Aorta (tissue), 5 donors: Measurements from ENCODE around the gene CRYBB3. TPM values are rescaled to one million over a fixed set of nuclear protein-coding genes. Genes with fewer than 3 reads are reported as not detected.
"Not testable (repeated sequence)": the region's sequence is repeated elsewhere in the genome, so short reads cannot be mapped to it uniquely, and the experiment has no call there.

Source experiments
- ATAC-seq: fragments of 200-7000 bp; cut with Tn5 transposase; one replicate; pipeline ENCODE4 v1.9.1; 2022; ENCODE audit warnings: moderate library complexity; ENCODE audit not compliant: low FRiP score
- DNase-seq, 2 donors: peaks; one replicate each; pipeline ENCODE4 v3.0.0-alpha.2; 2020
- H3K27ac ChIP-seq, 2 donors: one replicate each; pipeline ENCODE4 v1.5.1; 2013; ENCODE audit warnings: low read length in 2 of 2, mild to moderate bottlenecking in 2 of 2, moderate library complexity in 2 of 2, control low read depth in 1 of 2, inconsistent platforms in 1 of 2, low read depth in 1 of 2
- H3K27me3 ChIP-seq, 2 donors: one replicate each; pipeline ENCODE4 v1.6.1; 2013; ENCODE audit warnings: control low read depth in 1 of 2, low read length in 1 of 2, mild to moderate bottlenecking in 1 of 2, moderate library complexity in 1 of 2; ENCODE audit not compliant: insufficient read depth in 2 of 2, control insufficient read depth in 1 of 2
- H3K36me3 ChIP-seq, 2 donors: one replicate each; pipeline ENCODE4 v1.6.1; 2013; ENCODE audit warnings: control low read depth in 1 of 2, low read length in 1 of 2, mild to moderate bottlenecking in 1 of 2; ENCODE audit not compliant: insufficient read depth in 2 of 2, control insufficient read depth in 1 of 2
- H3K4me1 ChIP-seq, 2 donors: one replicate each; pipeline ENCODE4 v1.6.1; 2013; ENCODE audit warnings: low read length in 2 of 2, control low read depth in 1 of 2, mild to moderate bottlenecking in 1 of 2, moderate library complexity in 1 of 2; ENCODE audit not compliant: insufficient read depth in 2 of 2, control insufficient read depth in 1 of 2
- H3K4me3 ChIP-seq, 2 donors: one replicate each; pipeline ENCODE4 v1.5.1; 2013; ENCODE audit warnings: low read length in 2 of 2, control low read depth in 1 of 2, mild to moderate bottlenecking in 1 of 2
- H3K9me3 ChIP-seq: one replicate; pipeline ENCODE4 v1.6.1; 2013; ENCODE audit warnings: mild to moderate bottlenecking, low read length; ENCODE audit not compliant: control insufficient read depth
- WGBS, 2 donors: extraction: QIAGEN DNeasy Blood & Tissue Kit; methylation state at CpG; one replicate each; pipeline ENCODE4 v1.1.7; 2013; 5-methylcytosine and 5-hydroxymethylcytosine counted together
- intact Hi-C, 2 donors: fragments of 100-400 bp; cut with DNase I; formaldehyde crosslinking; loops; one replicate each; pipeline versions ENCODE4 v1.14.2 to v1.15.0; 2022
- polyA plus RNA-seq, 2 donors: library from polyadenylated mRNA; stranded (reverse); fragments of 200-250 nt; gene quantifications; one replicate each; pipeline ENCODE4 v1.2.3, GENCODE V29; 2013
- total RNA-seq, 2 donors: library from RNA; stranded (reverse); fragmentation: NEBNext Ultra II Directional; extraction: Animal tissue kit (Norgen Biotek cat#: 25700); gene quantifications; one replicate each; pipeline ENCODE4 v1.2.1, GENCODE V29; 2021
- donor health status: healthy with polysubstance abuse.
- donor health status: Bipolar disorder and iron deficiency.
- donor health status: DM: no; HTN: no; CAD: no.
- donor health status: DM: no; HTN: no; CAD: no.
- donor health status: DM: yes; HTN: yes; CAD: no.

CRYBB3 gene
- total and polyA plus RNA-seq, 4 donors, result 0.84 to 3.2 (median 0.97) TPM; not detected in 1

DNA sequence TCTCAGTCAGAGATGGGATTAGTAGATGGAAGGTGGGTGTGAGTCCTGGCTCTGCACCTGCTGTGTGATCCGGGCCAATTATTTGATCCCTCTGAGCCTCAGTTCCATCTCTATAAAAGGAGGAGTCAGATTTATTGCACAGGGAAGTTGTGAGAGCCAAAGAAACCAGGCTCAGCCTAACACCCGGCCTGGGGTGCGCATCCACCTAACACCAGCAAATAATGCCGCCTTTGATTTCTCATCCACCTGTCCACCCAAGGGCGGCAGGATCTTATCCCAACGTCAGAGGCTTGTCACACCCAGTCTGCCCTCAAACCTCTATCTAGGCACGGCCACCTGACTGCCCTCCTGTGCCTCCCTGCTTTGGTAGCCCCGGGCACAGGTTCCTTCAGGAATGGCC, 22.1 kb downstream of the CRYBB3 start:
- Histone ChIP-seq H3K27me3 (no peaks in the 10 kb centered on the region), H3K4me3 (no peak overlapping the region)

GRCh38 chr22:25223269-25223850, 23.7 kb downstream of the CRYBB3 start:
- H3K9me3 ChIP-seq, result no peaks in the 10 kb centered on the region
- no peaks in the 10 kb centered on the region for H3K36me3 ChIP-seq
- ATAC-seq (no peak), DNase-seq (no peak)
- WGBS, 2 donors, result 68 to 73% methylated on average over 12 of the region's 12 CpGs
- H3K4me1 ChIP-seq, result no peaks in the 10 kb centered on the region
- H3K27ac ChIP-seq, result no peak overlapping the region
- H3K4me3 ChIP-seq, result no peak overlapping the region
- intact Hi-C loops, result no loop called here
- H3K27me3 ChIP-seq, result no peaks in the 10 kb centered on the region

More for the DNA sequence above, 22.1 kb downstream of the CRYBB3 start:
- DNase-seq, result no peak
- intact Hi-C loops, result no loop called here
- 83 to 86% methylated on average over 8 of the region's 8 CpGs for WGBS, 2 donors
- Histone ChIP-seq H3K27ac (no peak overlapping the region), H3K4me1 (no peaks in the 10 kb centered on the region), H3K36me3 (no peaks in the 10 kb centered on the region), H3K9me3 (no peaks in the 10 kb centered on the region)
- no peak for ATAC-seq

- ATAC-seq (no peak), DNase-seq (no peak)
- Histone ChIP-seq H3K4me3 (no peak overlapping the region), H3K4me1 (no peaks in the 10 kb centered on the region), H3K9me3 (no peaks in the 10 kb centered on the region), H3K36me3 (no peaks in the 10 kb centered on the region), H3K27ac (no peak overlapping the region), H3K27me3 (no peaks in the 10 kb centered on the region)
- 83 to 96% methylated on average over 13 of the region's 13 CpGs for WGBS, 2 donors
- intact Hi-C loops, result no loop called here
These were observed 29.2 kb downstream of the CRYBB3 start for GRCh38 chr22:25228822-25229221.

GRCh38 chr22:25230760-25231159, 31.1 kb downstream of the CRYBB3 start:
- ATAC-seq, H3K4me1 ChIP-seq, H3K27me3 ChIP-seq, H3K36me3 ChIP-seq, H3K27ac ChIP-seq, H3K4me3 ChIP-seq, intact Hi-C loops, DNase-seq, H3K9me3 ChIP-seq: not testable (repeated sequence)
- 94 to 95% methylated on average over 2 of the region's 2 CpGs for WGBS, 2 donors

DNA sequence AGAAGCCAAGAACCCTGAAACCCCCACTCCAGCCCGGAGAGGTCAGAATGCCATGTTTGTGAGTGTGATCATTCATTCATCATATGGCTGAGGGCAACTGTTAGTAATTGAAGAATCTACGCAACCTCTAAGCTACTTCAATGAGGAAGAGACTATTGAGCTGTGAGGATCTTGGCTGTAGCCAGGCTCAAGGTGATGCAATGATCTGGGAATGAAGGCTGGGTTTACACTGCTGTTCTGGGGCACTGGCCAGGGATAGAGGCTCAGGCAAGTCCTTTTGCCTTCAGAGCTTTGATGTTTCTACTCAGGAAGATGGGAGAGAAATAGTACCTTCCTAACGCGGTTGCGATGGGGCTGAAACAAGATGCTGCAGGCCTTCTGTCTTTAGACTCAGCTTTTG, 32.6 kb downstream of the CRYBB3 start:
- ATAC-seq (no peak), DNase-seq (no peak)
- Histone ChIP-seq H3K9me3 (no peaks in the 10 kb centered on the region), H3K4me3 (no peak overlapping the region), H3K27ac (no peak overlapping the region), H3K36me3 (no peaks in the 10 kb centered on the region), H3K4me1 (no peaks in the 10 kb centered on the region), H3K27me3 (no peaks in the 10 kb centered on the region)
- 44 to 79% methylated on average over 5 of the region's 5 CpGs for WGBS, 2 donors
- intact Hi-C loops, result no loop called here

DNA sequence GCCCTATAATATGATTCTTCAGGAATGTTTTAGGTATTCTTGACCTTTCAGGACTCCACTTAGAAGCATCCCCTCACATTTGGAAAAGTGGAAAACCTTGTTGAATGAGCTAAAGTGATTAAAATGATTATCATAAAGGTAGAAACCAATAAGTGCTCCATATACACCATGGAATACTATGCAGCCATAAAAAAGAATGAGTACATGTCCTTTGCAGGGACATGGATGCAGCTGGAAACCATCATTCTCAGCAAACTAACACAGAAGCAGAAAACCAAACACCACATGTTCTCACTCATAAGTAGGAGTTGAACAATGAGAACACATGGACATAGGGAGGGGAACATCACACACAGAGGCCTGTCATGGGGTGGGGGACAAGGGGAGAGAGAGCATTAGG, 34.0 kb downstream of the CRYBB3 start:
- intact Hi-C loops, H3K9me3 ChIP-seq, H3K36me3 ChIP-seq, ATAC-seq, DNase-seq, H3K27ac ChIP-seq, H3K4me1 ChIP-seq, H3K27me3 ChIP-seq, H3K4me3 ChIP-seq: not testable (repeated sequence)

- no peaks in the 10 kb centered on the region for H3K9me3 ChIP-seq
- ATAC-seq, result peak; percentile 65
- DNase-seq, result peak; percentile 79 to 90
- H3K27me3 ChIP-seq, result no peaks in the 10 kb centered on the region
- no peak overlapping the region for H3K27ac ChIP-seq
- H3K4me1 ChIP-seq, result no peaks in the 10 kb centered on the region
- intact Hi-C loops, result no loop called here
- WGBS, 2 donors, result 13% methylated on average over 28 to 30 of the region's 30 CpGs
- no peak overlapping the region for H3K4me3 ChIP-seq
- no peaks in the 10 kb centered on the region for H3K36me3 ChIP-seq
These were observed 36.1 kb downstream of the CRYBB3 start for GRCh38 chr22:25235547-25236290.

DNA sequence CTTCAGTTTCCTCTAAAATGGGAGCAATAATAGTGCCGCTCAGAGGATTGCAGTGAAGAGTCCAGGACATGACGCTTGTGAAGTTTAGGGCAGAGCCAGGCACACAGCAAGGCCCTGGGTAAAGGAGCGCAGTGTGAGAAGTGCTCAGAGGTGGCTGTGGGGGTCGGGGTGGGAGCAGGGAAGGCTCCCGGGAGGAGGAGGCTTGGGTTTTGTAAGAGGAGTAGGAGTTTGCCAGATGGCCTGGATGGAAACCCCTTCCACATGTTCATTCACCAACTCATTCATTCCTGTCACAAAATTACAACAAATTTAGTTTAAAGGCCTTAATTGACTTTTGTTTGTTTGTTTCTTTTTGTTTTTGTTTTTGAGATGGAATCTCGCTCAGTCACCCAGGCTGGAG, 36.8 kb downstream of the CRYBB3 start:
- WGBS, 2 donors, result 87 to 91% methylated on average over 6 of the region's 6 CpGs
- Histone ChIP-seq H3K9me3 (no peaks in the 10 kb centered on the region), H3K4me3 (no peak overlapping the region), H3K27ac (no peak overlapping the region), H3K4me1 (no peaks in the 10 kb centered on the region), H3K27me3 (no peaks in the 10 kb centered on the region), H3K36me3 (no peaks in the 10 kb centered on the region)
- ATAC-seq (no peak), DNase-seq (no peak)
- intact Hi-C loops, result no loop called here

- Histone ChIP-seq H3K36me3 (no peaks in the 10 kb centered on the region), H3K4me1 (no peaks in the 10 kb centered on the region), H3K4me3 (no peak overlapping the region), H3K27me3 (no peaks in the 10 kb centered on the region), H3K9me3 (no peaks in the 10 kb centered on the region), H3K27ac (no peak overlapping the region)
- ATAC-seq, result no peak
- no peak for DNase-seq
- 87 to 90% methylated on average over 4 of the region's 4 CpGs for whole genome bisulfite sequencing, 2 donors
- intact Hi-C loops, result no loop called here
These were observed 37.8 kb downstream of the CRYBB3 start for GRCh38 chr22:25237503-25237902.
